Fibroblast of skin of left quadriceps (primary cell): ENCODE measurements around the gene FASTK.
"Not testable (repeated sequence)": the region's sequence is repeated elsewhere in the genome, so short reads cannot be mapped to it uniquely, and the experiment has no call there.

ENCODE experiments used
- DNase-seq, 2 experiments: peaks; one replicate each; pipeline ENCODE4 v3.0.0-alpha.2; 2013; ENCODE audit warnings: low read depth in 2 of 2

FASTK gene

GRCh38 chr7:151026771-151027727, 53.6 kb downstream of the FASTK start:
- DNase-seq = not testable (repeated sequence)
